Parathyroid adenoma (tissue), 2 donors: ENCODE results near the gene GRID1.

Experiments used
- H2AFZ ChIP-seq: fragments of 300-600 bp; sonication (generic); one replicate; pipeline ENCODE4 v1.7.0; 2017; ENCODE audit warnings: antibody characterized with exemption, mild to moderate bottlenecking
- H3K27ac ChIP-seq: fragments of 300-600 bp; sonication (generic); one replicate; pipeline ENCODE4 v1.7.0; 2017
- H3K27me3 ChIP-seq: fragments of 300-600 bp; sonication (generic); one replicate; pipeline ENCODE4 v1.7.0; 2017; ENCODE audit warnings: low read length; ENCODE audit not compliant: control insufficient read depth, insufficient read depth
- H3K36me3 ChIP-seq: fragments of 300-600 bp; sonication (generic); one replicate; pipeline ENCODE4 v1.7.0; 2017; ENCODE audit warnings: low read length; ENCODE audit not compliant: control insufficient read depth, insufficient read depth
- H3K4me1 ChIP-seq: fragments of 300-600 bp; sonication (generic); one replicate; pipeline ENCODE4 v1.7.0; 2017; ENCODE audit warnings: control low read depth
- H3K4me2 ChIP-seq: fragments of 300-600 bp; sonication (generic); one replicate; pipeline ENCODE4 v1.7.0; 2017; ENCODE audit warnings: low read length
- H3K4me3 ChIP-seq: fragments of 300-600 bp; sonication (generic); one replicate; pipeline ENCODE4 v1.7.0; 2017; ENCODE audit warnings: low read depth, low read length
- H3K79me2 ChIP-seq: fragments of 300-600 bp; sonication (generic); one replicate; pipeline ENCODE4 v1.7.0; 2017; ENCODE audit warnings: control low read depth
- H3K9ac ChIP-seq: fragments of 300-600 bp; sonication (generic); one replicate; pipeline ENCODE4 v1.7.0; 2017; ENCODE audit warnings: mild to moderate bottlenecking
- H3K9me3 ChIP-seq: fragments of 300-600 bp; sonication (generic); one replicate; pipeline ENCODE4 v1.7.0; 2017; ENCODE audit warnings: low read length; ENCODE audit not compliant: control insufficient read depth
- TF ChIP-seq, protein P1 (sequence below): fragments of 300-600 bp; sonication (generic); IDR thresholded peaks from one replicate; pipeline ENCODE4 v1.7.0; 2017; ENCODE audit warnings: antibody characterized with exemption, mild to moderate bottlenecking
- donor health status: primary hyperparathyroidism.

The GRID1 gene

GRCh38 chr10:86075512-86075911 lies 291.1 kb downstream of the GRID1 start:
- Histone ChIP-seq H2AFZ (no peak overlapping the region), H3K27me3 (no peaks in the 10 kb centered on the region), H3K4me1 (no peaks in the 10 kb centered on the region), H3K4me2 (no peak overlapping the region), H3K79me2 (no peaks in the 10 kb centered on the region), H3K4me3 (no peak overlapping the region), H3K36me3 (no peaks in the 10 kb centered on the region), H3K27ac (no peak overlapping the region), H3K9ac (no peak overlapping the region), H3K9me3 (no peaks in the 10 kb centered on the region)
- TF ChIP-seq, protein P1, sequence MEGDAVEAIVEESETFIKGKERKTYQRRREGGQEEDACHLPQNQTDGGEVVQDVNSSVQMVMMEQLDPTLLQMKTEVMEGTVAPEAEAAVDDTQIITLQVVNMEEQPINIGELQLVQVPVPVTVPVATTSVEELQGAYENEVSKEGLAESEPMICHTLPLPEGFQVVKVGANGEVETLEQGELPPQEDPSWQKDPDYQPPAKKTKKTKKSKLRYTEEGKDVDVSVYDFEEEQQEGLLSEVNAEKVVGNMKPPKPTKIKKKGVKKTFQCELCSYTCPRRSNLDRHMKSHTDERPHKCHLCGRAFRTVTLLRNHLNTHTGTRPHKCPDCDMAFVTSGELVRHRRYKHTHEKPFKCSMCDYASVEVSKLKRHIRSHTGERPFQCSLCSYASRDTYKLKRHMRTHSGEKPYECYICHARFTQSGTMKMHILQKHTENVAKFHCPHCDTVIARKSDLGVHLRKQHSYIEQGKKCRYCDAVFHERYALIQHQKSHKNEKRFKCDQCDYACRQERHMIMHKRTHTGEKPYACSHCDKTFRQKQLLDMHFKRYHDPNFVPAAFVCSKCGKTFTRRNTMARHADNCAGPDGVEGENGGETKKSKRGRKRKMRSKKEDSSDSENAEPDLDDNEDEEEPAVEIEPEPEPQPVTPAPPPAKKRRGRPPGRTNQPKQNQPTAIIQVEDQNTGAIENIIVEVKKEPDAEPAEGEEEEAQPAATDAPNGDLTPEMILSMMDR, result no peak

DNA sequence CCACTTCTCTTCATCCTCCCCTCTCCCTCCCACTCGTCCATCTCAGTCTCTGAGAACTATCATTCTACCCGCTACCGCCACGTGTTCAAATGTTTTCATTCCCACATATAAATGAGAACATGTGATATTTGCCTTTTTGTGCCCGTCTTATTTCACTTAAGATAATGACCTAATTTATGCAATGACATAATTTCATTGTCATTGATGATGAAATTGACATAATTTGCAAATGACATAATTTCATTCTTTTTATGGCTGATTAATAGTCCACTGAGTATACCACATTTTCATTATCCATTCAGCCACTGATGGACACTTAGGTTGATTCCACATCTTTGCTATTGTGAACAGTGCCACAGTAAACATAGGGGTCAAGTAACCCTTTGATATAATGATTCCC lies 292.3 kb downstream of the GRID1 start:
- TF ChIP-seq, protein P1, result no peak
- Histone ChIP-seq H3K4me3 (no peak overlapping the region), H3K27ac (no peak overlapping the region), H3K4me2 (no peak overlapping the region), H3K9ac (no peak overlapping the region), H3K4me1 (no peaks in the 10 kb centered on the region), H3K79me2 (no peaks in the 10 kb centered on the region), H3K9me3 (no peaks in the 10 kb centered on the region), H3K27me3 (no peaks in the 10 kb centered on the region), H2AFZ (no peak overlapping the region), H3K36me3 (no peaks in the 10 kb centered on the region)

DNA sequence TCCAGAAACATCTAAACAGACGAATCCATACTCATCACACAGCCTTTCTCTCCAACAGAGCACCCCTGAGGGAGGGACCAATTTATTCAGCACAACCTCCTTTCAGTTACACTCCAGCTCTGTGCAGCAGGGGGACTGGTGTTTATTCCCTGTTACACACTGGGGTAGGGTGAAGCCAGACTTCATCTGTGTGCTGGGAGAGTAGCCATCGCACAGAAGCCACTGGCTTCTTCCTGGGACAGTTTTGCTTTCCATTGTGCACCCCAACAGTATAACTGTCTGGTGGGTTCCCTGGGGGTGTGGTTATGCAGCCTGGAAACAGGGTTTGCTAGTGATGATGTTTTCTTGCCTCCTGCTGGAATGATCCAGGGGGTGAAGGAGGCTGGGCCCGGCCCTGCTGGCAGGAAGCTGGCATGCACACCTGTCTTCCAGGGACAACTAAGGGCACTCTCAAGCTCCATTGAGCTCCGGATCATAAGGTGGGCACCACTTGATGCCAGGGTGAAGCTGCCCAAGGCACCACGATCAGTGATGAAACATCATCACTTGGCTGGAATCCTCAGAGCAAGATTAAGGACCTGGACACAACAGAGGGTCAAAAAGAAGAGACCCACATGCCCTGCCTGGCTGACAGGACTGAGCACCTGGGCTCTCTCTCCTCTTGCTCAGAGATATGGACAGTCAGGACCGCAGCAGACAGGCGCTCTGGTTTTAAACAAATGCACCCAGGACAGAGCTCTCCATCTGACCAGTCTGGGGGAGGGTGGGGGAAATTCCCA lies 293.2 kb downstream of the GRID1 start:
- no peaks in the 10 kb centered on the region for H3K27me3 ChIP-seq
- H3K9me3 ChIP-seq, result no peaks in the 10 kb centered on the region
- no peak overlapping the region for H3K9ac ChIP-seq
- H3K4me3 ChIP-seq, result no peak overlapping the region
- H3K79me2 ChIP-seq, result no peaks in the 10 kb centered on the region
- TF ChIP-seq, protein P1, result no peak
- H3K27ac ChIP-seq, result no peak overlapping the region
- H3K36me3 ChIP-seq, result no peaks in the 10 kb centered on the region
- no peak overlapping the region for H2AFZ ChIP-seq
- no peak overlapping the region for H3K4me2 ChIP-seq
- no peaks in the 10 kb centered on the region for H3K4me1 ChIP-seq

- TF ChIP-seq, protein P1, result no peak
- no peaks in the 10 kb centered on the region for H3K4me1 ChIP-seq
- no peaks in the 10 kb centered on the region for H3K27me3 ChIP-seq
- no peaks in the 10 kb centered on the region for H3K9me3 ChIP-seq
- no peak overlapping the region for H2AFZ ChIP-seq
- no peak overlapping the region for H3K9ac ChIP-seq
- no peak overlapping the region for H3K27ac ChIP-seq
- H3K4me3 ChIP-seq, result no peak overlapping the region
- H3K4me2 ChIP-seq, result no peak overlapping the region
- no peaks in the 10 kb centered on the region for H3K79me2 ChIP-seq
- H3K36me3 ChIP-seq, result no peaks in the 10 kb centered on the region
Observed at GRCh38 chr10:86072413-86072812, 294.2 kb downstream of the GRID1 start.

- no peaks in the 10 kb centered on the region for H3K79me2 ChIP-seq
Observed at GRCh38 chr10:86071758-86072157, 294.8 kb downstream of the GRID1 start.

More at GRCh38 chr10:86071758-86072157, 294.8 kb downstream of the GRID1 start:
- no peak overlapping the region for H3K4me3 ChIP-seq
- no peak overlapping the region for H3K27ac ChIP-seq
- no peaks in the 10 kb centered on the region for H3K9me3 ChIP-seq
- H3K9ac ChIP-seq, result no peak overlapping the region
- H3K27me3 ChIP-seq, result no peaks in the 10 kb centered on the region
- no peaks in the 10 kb centered on the region for H3K4me1 ChIP-seq
- TF ChIP-seq, protein P1, result no peak
- no peak overlapping the region for H3K4me2 ChIP-seq
- no peaks in the 10 kb centered on the region for H3K36me3 ChIP-seq
- no peak overlapping the region for H2AFZ ChIP-seq
